Loucy (cell line): ENCODE measurements around the gene BBIP1.

Source experiments
- EZH2phosphoT487 ChIP-seq: fragments of 200-600 bp; IDR thresholded peaks from 2 replicates; pipeline ENCODE4 v1.6.1; 2018; ENCODE audit warnings: antibody characterized with exemption, mild to moderate bottlenecking, moderate library complexity, borderline replicate concordance
- TF ChIP-seq, protein P1 (sequence below): fragments of 200-600 bp; sonication (generic); conservative IDR thresholded peaks from 2 replicates; pipeline ENCODE4 v1.5.1; 2014; ENCODE audit warnings: mild to moderate bottlenecking, antibody characterized with exemption, low read length

DNA sequence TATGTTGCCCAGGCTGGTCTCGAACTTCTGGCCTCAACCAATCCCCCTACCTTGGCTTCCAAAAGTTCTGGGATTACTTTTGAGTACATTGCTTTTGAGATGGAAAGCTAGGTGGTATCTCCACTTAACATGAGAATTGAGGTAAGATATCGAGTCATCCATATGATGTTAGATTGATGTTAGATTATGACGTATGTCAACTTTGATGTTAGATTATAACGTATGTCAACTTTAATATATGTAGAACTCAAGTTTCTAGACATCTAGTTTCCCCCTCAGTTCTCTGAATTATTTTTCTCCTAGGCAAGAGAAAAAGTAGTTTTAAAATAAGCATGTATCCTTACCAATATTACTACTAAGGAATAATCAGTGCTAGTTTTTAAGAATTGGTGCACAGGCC is 20.4 kb upstream of the BBIP1 start:
- TF ChIP-seq, protein P1, sequence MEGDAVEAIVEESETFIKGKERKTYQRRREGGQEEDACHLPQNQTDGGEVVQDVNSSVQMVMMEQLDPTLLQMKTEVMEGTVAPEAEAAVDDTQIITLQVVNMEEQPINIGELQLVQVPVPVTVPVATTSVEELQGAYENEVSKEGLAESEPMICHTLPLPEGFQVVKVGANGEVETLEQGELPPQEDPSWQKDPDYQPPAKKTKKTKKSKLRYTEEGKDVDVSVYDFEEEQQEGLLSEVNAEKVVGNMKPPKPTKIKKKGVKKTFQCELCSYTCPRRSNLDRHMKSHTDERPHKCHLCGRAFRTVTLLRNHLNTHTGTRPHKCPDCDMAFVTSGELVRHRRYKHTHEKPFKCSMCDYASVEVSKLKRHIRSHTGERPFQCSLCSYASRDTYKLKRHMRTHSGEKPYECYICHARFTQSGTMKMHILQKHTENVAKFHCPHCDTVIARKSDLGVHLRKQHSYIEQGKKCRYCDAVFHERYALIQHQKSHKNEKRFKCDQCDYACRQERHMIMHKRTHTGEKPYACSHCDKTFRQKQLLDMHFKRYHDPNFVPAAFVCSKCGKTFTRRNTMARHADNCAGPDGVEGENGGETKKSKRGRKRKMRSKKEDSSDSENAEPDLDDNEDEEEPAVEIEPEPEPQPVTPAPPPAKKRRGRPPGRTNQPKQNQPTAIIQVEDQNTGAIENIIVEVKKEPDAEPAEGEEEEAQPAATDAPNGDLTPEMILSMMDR, result no peak
- TF ChIP-seq EZH2phosphoT487, result no peak
